Daoy (cell line): ENCODE results near the gene PRKCB. TPM values are rescaled to one million over a fixed set of nuclear protein-coding genes. Genes with fewer than 3 reads are reported as not detected.
"Not testable (repeated sequence)": the region's sequence is repeated elsewhere in the genome, so short reads cannot be mapped to it uniquely, and the experiment has no call there.

Source experiments
- DNase-seq: peaks from one replicate; pipeline ENCODE4 v3.0.0-alpha.2; 2015; ENCODE audit warnings: low read depth
- total RNA-seq: library from RNA; depleted of rRNA; stranded (reverse); fragments of >200 nt; shearing (Covaris generic); gene quantifications from 2 replicates; pipeline ENCODE4 v1.2.3, GENCODE V29; 2014

Gene PRKCB
- total RNA-seq, 1 experiment from 2014 or later: 2.2 TPM

GRCh38 chr16:24088767-24089166 lies 253.0 kb downstream of the PRKCB start:
- DNase-seq: peak; percentile 31

GRCh38 chr16:24091125-24091524 lies 255.3 kb downstream of the PRKCB start:
- DNase-seq: no peak

- DNase-seq: no peak
These were observed 257.3 kb downstream of the PRKCB start for GRCh38 chr16:24093049-24093448.

- DNase-seq: no peak
These were observed 258.9 kb downstream of the PRKCB start for GRCh38 chr16:24094660-24095059.

GRCh38 chr16:24098896-24099295 lies 263.1 kb downstream of the PRKCB start:
- DNase-seq: no peak

GRCh38 chr16:24101431-24101830 lies 265.6 kb downstream of the PRKCB start:
- DNase-seq: no peak

GRCh38 chr16:24102209-24102660 lies 266.5 kb downstream of the PRKCB start:
- no peak for DNase-seq

- DNase-seq: not testable (repeated sequence)
These were observed 269.7 kb downstream of the PRKCB start for GRCh38 chr16:24105471-24105870.

- DNase-seq: not testable (repeated sequence)
These were observed 272.3 kb downstream of the PRKCB start for GRCh38 chr16:24108090-24108489.

GRCh38 chr16:24111724-24112302 lies 276.0 kb downstream of the PRKCB start:
- no peak for DNase-seq

- no peak for DNase-seq
These were observed 277.4 kb downstream of the PRKCB start for GRCh38 chr16:24113115-24113745.

GRCh38 chr16:24114876-24115275 lies 279.1 kb downstream of the PRKCB start:
- no peak for DNase-seq

- DNase-seq: no peak
These were observed 280.4 kb downstream of the PRKCB start for GRCh38 chr16:24116046-24116776.

GRCh38 chr16:24116989-24117388 lies 281.2 kb downstream of the PRKCB start:
- DNase-seq: peak; percentile 36

- DNase-seq: no peak
These were observed 281.9 kb downstream of the PRKCB start for GRCh38 chr16:24117680-24118079.

GRCh38 chr16:24118126-24118821 lies 282.5 kb downstream of the PRKCB start:
- DNase-seq: no peak

GRCh38 chr16:24119807-24120206 lies 284.0 kb downstream of the PRKCB start:
- DNase-seq: no peak

GRCh38 chr16:24123275-24123674 lies 287.5 kb downstream of the PRKCB start:
- DNase-seq: no peak

GRCh38 chr16:24124291-24124690 lies 288.5 kb downstream of the PRKCB start:
- DNase-seq: no peak

- no peak for DNase-seq
These were observed 289.4 kb downstream of the PRKCB start for GRCh38 chr16:24125214-24125613.

GRCh38 chr16:24129412-24129918 lies 293.7 kb downstream of the PRKCB start:
- no peak for DNase-seq

GRCh38 chr16:24130494-24131085 lies 294.8 kb downstream of the PRKCB start:
- no peak for DNase-seq
